Activated naive CD4-positive, alpha-beta T cell treated with anti-CD3 and anti-CD28 coated beads, Interleukin-2, amount 50 U/mL, for 72 hours (primary cell): ENCODE measurements around the gene KLHL29. TPM values are rescaled to one million over a fixed set of nuclear protein-coding genes. Genes with fewer than 3 reads are reported as not detected.

Experiments used
- ATAC-seq, 2 donors: fragments of 150-1000 bp; cut with Tn5 transposase; 2 replicates each; pipeline ENCODE4 v1.10.0; 2021; ENCODE audit warnings: mild to moderate bottlenecking in 2 of 2, moderate library complexity in 2 of 2
- DNase-seq, 2 donors: peaks; one replicate each; pipeline ENCODE4 v3.0.0; 2021 to 2022; ENCODE audit warnings: low spot score in 2 of 2
- H3K27ac Mint-ChIP-seq, 2 donors: one replicate each; pipeline ENCODE4 v1.8.0; 2022; ENCODE audit warnings: mild to moderate bottlenecking in 2 of 2, mixed read lengths in 2 of 2
- H3K36me3 Mint-ChIP-seq, 2 donors: one replicate each; pipeline ENCODE4 v1.8.0; 2022; ENCODE audit warnings: mixed read lengths in 2 of 2
- H3K9me3 Mint-ChIP-seq, 2 donors: one replicate each; pipeline ENCODE4 v1.8.0; 2022; ENCODE audit warnings: mixed read lengths in 2 of 2
- total RNA-seq, 2 donors: library from RNA; stranded (reverse); gene quantifications; one replicate each; pipeline ENCODE4 v1.2.3, GENCODE V29; 2022

Gene KLHL29
- total RNA-seq, 2 donors from 2014 or later, result 1.2 to 4.7 TPM

DNA sequence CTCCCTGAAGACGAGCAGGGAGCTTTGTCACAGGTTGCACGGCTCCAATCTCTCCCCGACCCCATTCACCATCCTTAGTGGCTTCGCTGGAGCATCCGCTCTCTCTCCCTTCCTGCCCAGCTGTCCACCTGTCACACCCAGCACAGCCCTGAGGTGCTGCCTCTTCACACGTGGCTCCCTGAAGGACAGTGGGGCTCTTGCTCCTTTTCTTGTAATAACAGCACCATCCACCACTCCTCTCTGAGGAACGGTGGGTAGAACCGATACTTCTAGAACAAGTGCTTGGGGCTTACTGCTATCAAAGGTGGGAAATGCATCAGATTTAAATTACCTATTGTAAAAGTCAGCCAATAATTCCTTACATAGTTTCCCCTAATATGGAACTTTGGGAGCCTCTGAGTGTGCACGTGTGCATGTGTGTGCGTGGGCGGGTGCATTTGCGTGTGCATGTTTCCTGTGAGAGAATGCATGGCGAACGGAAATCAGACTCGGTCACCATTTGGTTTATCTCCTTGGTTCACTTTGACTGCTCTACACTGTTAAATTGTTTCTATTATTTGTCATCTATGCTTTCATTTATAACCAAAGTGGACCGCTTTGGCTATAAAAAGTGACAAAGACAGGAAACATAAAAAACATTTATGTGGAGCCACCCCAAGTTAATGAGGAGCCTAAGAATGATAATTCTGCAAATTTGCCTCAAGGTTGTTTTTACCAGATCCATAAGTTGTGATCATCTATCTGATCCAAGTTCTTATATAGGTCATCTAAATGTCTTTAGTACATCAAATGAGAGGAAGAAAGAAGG is 39.1 kb downstream of the KLHL29 start:
- H3K36me3 Mint-ChIP-seq, result no peaks in the 10 kb centered on the region
- H3K27ac Mint-ChIP-seq, result peak overlapping the region in 1 of 2 donors; percentile 62
- DNase-seq, result no peak
- ATAC-seq, result no peak
- H3K9me3 Mint-ChIP-seq, result no peaks in the 10 kb centered on the region

DNA sequence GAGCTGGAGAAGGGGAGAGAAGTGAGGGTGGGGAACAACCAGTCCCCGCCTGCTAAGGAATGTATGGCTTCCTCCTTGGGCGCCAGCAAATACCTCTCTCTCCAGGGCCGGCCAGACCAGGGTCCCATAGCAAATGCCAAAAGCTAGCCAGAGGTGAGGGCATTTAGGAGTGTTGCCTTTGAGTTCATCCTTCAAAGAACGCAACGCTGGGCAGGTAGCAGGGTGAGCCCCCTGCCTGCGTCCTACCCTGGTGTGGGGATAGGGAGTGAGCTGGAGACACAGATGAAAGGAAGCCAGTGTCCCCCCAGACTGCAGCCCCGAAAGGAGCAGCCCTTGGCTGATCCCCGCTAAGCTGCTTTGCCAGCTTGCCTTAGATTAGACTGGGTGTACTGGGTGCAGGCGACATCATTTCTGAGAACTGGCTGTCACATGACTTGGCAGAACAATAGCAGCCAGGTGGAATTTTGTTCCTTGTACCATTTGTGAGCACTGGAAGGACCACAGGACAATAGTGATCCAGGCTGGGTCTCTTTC is 40.4 kb downstream of the KLHL29 start:
- no peak for DNase-seq
- no peak for ATAC-seq
- Mint-ChIP-seq H3K27ac (no peak overlapping the region), H3K36me3 (no peaks in the 10 kb centered on the region), H3K9me3 (no peaks in the 10 kb centered on the region)

DNA sequence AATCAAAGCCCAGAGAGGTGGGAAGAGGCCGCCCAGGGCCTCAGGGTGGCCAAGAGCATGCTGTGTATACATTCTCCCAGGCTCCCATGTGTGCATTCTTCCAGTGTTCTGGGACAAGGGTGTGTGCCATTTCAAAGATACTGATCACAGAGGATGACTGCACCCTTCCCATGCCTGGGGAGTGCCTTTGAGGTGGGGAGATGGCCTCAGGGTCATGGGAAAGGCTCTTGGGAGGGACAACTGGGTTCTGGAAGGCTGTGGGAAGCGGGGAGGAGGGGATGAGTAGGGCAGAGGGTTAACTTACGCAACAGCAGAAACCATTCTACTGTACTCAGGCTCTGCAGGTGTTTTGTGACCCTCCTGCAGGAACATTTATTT is 40.9 kb downstream of the KLHL29 start:
- no peak overlapping the region for H3K27ac Mint-ChIP-seq
- no peaks in the 10 kb centered on the region for H3K36me3 Mint-ChIP-seq
- ATAC-seq (no peak), DNase-seq (no peak)
- H3K9me3 Mint-ChIP-seq, result no peaks in the 10 kb centered on the region

DNA sequence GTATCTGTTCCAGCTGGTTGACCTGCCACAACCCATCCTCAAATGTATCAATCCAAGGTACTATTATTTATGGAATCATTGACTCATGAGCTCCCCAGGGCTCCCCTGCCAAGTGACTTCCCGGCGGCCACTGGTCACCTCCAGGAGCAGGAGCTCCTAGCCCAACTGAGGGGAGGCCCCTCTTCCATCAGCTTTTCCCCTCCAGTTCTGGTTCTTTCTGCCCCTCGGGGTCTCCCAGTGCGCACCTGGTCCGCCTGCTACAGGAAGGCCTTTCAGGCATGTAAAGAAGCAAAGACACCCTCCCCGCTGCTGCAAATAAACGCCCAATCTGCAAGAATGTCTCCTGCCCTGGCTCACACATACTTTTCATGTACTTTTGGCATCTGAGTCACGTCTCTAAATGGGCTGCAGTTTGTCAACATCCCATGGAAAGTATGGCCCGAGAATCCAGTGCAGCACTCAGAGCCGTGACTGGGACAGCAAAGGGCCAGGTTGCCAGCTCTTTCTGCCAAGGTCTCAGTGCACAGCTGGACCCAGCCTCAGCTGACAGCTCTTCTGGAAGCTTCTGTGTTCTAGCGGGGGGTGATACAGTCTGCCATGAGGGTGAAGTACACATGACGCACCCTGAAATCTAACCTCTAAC is 41.4 kb downstream of the KLHL29 start:
- H3K27ac Mint-ChIP-seq, result no peak overlapping the region
- DNase-seq (no peak), ATAC-seq (no peak)
- H3K36me3 Mint-ChIP-seq, result no peaks in the 10 kb centered on the region
- no peaks in the 10 kb centered on the region for H3K9me3 Mint-ChIP-seq

DNA sequence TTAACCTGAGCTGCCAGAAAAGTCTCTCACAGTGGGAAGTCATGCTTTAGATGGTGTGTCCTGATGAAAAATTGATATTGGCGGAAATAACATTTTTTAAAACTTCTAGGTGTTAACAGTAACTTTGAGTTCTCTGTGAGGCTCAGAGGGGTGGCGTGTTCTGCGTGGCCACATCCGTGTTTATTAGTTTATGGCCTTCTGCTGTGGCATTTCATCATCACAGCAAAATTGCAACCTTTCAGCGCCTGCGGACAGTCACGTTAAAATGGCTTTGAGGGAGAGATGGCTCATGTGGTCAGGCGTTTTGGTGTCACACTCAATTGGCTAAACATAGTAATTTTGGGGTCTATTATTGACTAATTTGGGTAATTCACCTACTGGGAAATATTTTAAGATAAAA is 42.4 kb downstream of the KLHL29 start:
- H3K9me3 Mint-ChIP-seq, result no peaks in the 10 kb centered on the region
- no peak for ATAC-seq
- H3K27ac Mint-ChIP-seq, result no peak overlapping the region
- no peak for DNase-seq
- H3K36me3 Mint-ChIP-seq, result no peaks in the 10 kb centered on the region

DNA sequence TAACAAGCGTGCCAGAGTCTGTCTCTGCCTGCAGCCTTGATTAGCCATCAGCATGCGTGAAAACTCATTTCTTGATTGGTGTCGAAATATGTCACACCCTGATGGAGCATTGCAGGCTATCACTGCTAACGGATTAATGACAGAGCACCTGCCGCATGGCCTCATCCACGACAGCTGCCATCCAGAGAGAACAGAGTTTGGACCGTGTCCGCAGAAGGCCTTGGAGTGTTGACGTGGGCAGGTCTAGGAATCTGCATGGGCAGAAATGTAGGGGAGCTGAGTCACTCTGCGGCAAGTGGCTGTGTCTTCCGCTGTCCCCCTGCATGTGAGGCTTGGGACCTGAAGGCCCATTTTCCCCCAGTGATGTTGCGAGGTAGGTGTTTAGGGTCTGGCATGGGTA is 43.0 kb downstream of the KLHL29 start:
- no peak for ATAC-seq
- no peak for DNase-seq
- H3K27ac Mint-ChIP-seq, result no peak overlapping the region
- no peaks in the 10 kb centered on the region for H3K36me3 Mint-ChIP-seq
- H3K9me3 Mint-ChIP-seq, result no peaks in the 10 kb centered on the region

DNA sequence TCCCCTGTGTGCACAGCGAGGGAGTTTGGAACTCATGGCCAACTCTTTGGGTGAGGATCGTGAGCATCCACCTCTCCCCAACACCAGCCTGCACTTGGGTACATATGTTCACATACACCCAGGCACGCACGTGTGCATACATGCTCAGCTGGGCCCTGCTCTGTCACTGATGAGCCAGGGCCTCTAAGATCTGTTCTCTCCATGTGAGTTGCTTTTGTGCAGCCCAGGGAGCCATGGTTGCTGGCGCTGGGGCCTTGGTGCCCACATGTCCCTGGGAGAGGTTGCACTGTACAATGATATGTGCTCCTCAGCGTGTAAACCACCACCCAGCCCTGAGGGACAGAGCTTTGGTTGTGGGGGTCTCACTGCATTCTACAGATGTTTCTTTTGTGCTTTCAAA is 44.1 kb downstream of the KLHL29 start:
- ATAC-seq (no peak), DNase-seq (no peak)
- H3K36me3 Mint-ChIP-seq, result no peaks in the 10 kb centered on the region
- H3K27ac Mint-ChIP-seq, result no peak overlapping the region
- H3K9me3 Mint-ChIP-seq, result no peaks in the 10 kb centered on the region

DNA sequence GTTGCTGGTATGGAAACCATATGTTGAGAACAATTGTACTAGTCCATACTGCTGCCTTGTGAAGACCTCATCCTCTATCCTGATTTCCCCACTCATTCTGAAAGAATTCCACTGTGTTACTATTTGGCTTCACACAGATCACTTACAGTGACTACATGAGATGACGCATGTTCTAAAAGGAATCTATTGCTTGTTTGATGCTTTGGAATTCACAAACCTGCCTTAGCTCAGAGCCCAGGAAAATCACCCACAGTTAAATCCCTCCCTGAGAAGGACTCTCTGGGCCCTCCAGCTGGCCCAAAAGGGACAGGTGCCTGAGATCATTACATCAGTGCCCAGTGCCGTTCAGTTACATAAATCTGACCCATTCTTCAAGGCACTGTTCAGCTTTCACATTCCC is 45.3 kb downstream of the KLHL29 start:
- ATAC-seq (no peak), DNase-seq (no peak)
- H3K36me3 Mint-ChIP-seq, result no peaks in the 10 kb centered on the region
- H3K27ac Mint-ChIP-seq, result no peak overlapping the region
- H3K9me3 Mint-ChIP-seq, result no peaks in the 10 kb centered on the region

DNA sequence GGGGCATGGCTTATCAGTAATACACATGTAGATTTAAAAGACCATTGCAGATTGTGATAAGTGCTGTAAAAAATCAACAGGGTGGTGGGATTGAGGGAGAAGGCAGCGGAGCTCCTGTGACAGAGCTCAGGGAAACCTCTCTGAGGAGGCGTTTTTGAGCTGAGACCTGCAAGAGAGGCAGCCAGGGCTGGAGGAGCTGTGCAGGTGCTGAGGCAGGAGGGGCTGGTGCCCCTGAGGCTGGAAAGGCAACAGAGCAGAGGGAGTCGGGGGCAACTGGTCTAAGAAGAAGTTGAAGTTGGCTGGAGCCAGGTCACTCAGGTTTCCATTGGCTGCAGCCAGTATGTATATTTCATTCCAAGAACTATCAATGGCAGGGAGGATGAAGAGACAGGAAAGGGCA is 47.6 kb downstream of the KLHL29 start:
- no peak for ATAC-seq
- peak overlapping the region in 1 of 2 donors; percentile 73 for H3K27ac Mint-ChIP-seq
- peak in 1 of 2 donors; percentile 14 for DNase-seq
- no peaks in the 10 kb centered on the region for H3K36me3 Mint-ChIP-seq
- H3K9me3 Mint-ChIP-seq, result no peaks in the 10 kb centered on the region

DNA sequence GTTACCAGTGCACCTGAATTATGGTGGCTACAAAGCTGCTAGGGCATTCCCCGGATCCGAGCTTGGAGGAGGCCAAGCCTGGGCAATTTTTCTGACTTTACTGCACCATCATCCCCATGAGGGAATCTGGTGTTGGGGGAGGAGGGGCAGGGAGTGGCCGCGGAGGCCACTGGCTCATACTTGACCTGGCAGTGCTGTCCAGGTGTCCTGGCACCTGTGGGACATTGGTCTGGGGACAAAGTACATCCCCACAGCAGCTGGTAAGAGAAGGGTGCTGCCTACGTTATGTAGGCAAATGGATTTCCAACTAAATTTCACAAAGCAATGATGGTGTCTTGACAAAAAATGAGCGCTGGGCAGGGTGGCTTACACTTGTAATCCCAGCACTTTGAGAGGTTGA is 48.3 kb downstream of the KLHL29 start:
- Mint-ChIP-seq H3K9me3 (no peaks in the 10 kb centered on the region), H3K27ac (no peak overlapping the region), H3K36me3 (no peaks in the 10 kb centered on the region)
- ATAC-seq (no peak), DNase-seq (peak in 1 of 2 donors; percentile 20)

DNA sequence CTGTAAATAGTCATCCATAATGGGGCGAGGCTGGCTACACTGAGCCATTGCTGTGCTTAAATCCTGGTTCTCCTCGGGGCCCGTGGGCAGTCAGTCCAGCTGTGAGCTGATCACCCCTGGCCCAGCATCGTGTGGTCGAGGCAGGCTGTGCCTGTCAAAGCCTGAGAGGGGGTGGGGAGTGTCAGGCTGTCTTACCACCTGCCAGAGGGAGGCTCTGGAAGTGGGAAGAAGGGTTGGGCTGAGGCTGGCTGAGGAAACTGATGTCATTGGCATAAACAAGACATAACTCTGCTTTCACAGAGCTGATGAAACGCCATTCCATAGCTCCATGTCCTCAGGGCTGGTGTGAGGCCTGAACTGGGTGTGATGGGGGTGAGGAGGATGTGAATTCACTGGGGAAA is 49.7 kb downstream of the KLHL29 start:
- Mint-ChIP-seq H3K9me3 (no peaks in the 10 kb centered on the region), H3K36me3 (no peaks in the 10 kb centered on the region), H3K27ac (no peak overlapping the region)
- no peak for ATAC-seq
- DNase-seq, result peak in 1 of 2 donors; percentile 50

DNA sequence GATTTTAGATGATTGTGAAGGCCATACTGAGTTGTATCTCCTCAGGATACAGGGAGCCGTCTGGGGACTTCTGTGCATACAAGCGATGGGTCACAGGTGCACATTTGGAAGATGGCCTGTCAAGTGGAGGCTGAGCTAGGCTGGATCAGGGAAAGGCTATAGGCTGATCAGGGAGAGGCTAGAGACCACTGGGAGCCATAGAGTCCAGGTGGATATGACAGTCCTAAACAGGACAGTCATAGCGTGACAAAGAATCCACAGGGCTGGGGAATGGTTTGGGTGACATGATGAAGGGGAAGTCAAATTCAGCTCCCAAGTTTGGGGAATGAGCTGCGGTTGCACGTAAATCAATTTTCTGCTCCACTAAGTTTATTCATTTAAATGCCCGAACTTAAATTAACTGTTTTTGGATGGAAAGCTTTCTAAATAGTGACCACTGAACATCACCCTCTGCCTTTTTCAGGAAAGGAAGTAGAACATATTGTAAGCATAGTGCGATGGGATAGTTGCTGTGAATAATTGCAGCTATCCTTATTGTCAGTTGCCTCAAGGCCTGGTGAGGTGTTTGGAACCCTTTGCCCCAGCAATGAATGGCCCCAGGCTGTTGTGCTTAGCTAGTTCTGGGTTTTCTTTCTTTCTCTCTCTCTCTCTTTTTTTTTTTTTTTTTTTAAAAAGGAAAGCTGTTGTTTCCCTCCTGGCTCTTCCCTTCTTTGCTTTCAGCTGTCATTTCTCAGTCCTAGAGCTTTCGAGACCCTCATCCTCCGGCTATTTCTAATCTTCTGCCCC is 50.5 kb downstream of the KLHL29 start:
- no peaks in the 10 kb centered on the region for H3K9me3 Mint-ChIP-seq
- DNase-seq (peak in 1 of 2 donors; percentile 9), ATAC-seq (no peak)
- H3K27ac Mint-ChIP-seq, result no peak overlapping the region
- no peaks in the 10 kb centered on the region for H3K36me3 Mint-ChIP-seq

DNA sequence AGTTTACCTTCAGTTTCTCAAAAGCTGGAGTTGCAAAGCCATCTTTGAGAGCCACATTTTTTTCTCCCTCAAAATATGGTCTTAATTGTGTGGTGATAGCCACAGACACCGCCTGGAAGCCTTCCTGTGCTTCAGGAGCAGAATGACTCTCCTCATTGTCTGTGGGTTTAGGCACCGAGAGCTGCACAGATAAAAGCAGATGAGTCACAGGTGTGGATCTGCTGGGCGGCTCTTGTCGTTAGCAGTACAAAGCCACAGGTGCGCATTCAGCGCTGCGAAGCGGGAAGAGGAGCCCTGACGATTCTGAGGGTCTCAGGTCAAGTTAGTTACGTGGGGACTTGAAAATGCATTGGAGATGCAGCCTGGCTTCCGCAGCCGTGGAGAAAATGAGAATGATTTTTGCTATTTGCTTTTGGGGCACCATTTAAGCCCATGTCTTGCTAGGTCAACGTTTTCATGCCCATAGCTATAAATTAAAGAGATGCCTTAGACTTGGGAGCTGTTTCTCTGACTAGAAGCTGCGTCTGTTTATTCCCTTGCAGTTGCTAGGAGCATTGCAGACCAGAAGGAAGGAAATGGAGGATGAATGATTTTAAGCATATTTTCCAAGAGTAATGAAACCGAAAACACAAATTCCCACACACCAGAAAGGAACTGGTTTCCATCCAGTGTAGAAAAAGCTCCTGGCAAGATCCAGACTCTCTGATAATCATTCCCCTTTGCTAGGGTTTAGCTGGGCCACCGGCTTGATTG is 51.5 kb downstream of the KLHL29 start:
- no peaks in the 10 kb centered on the region for H3K9me3 Mint-ChIP-seq
- ATAC-seq (peak; percentile 100), DNase-seq (peak; percentile 58 to 59)
- no peak overlapping the region for H3K27ac Mint-ChIP-seq
- no peaks in the 10 kb centered on the region for H3K36me3 Mint-ChIP-seq

DNA sequence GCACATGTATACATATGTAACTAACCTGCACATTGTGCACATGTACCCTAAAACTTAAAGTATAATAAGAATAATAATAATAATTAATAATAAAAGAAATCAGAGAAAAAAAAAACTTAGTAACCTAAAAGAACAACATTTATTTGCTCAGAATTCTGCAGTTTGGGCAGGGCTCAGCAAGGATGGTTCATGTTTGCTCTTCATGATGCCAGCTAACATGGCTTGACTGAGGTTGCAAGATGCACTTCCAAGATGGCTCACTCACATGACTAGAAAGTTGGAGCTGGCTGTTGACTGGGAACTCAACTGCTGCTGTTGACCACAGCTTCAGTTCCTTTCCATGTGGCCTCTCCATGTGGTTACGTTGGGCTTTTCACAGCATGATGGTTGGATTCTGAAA is 56.4 kb downstream of the KLHL29 start:
- no peaks in the 10 kb centered on the region for H3K36me3 Mint-ChIP-seq
- no peaks in the 10 kb centered on the region for H3K9me3 Mint-ChIP-seq
- no peak for DNase-seq
- H3K27ac Mint-ChIP-seq, result no peak overlapping the region
- no peak for ATAC-seq

DNA sequence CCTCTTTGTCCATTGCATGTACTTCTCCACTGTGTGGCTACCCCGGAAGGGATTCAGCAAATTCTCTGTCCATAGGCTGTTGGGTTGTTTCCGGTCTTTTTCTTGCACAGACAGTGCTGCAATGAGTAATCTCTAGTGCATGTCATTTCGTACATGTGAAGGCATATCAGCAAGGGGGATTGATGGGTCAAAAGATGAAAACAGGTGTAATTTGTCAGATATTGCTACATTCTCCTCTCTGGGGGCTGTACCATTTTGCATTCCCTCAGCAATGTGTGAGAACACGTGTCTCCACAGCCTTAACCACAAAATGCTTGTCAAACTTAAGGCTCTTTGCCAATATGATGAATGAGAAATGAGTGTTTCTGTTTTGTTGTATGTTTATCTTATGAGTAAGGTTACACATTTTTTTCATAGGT is 60.5 kb downstream of the KLHL29 start:
- Mint-ChIP-seq H3K27ac (no peak overlapping the region), H3K9me3 (no peaks in the 10 kb centered on the region), H3K36me3 (no peaks in the 10 kb centered on the region)
- DNase-seq (no peak), ATAC-seq (peak; percentile 18 to 64)

DNA sequence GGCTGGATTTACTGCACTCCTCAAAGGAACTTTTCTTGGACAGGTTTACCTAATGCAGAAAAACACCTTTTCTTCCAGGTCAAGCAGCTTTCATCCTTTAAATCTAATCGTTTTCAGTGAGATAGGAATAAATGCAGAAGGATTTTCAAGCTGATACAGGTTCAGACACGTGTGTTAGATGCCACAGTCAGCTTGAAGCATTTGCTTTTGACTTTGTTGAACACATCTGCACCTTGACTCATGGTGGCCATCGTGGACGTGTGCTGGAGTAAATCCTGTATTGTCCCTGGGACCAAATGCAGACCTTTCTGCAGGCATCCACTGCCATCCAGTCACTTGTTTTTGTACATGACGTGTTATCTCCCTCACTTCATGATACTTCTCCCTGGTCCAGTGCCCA is 61.9 kb downstream of the KLHL29 start:
- DNase-seq, result no peak
- H3K27ac Mint-ChIP-seq, result no peak overlapping the region
- H3K36me3 Mint-ChIP-seq, result no peaks in the 10 kb centered on the region
- no peaks in the 10 kb centered on the region for H3K9me3 Mint-ChIP-seq
- ATAC-seq, result no peak

DNA sequence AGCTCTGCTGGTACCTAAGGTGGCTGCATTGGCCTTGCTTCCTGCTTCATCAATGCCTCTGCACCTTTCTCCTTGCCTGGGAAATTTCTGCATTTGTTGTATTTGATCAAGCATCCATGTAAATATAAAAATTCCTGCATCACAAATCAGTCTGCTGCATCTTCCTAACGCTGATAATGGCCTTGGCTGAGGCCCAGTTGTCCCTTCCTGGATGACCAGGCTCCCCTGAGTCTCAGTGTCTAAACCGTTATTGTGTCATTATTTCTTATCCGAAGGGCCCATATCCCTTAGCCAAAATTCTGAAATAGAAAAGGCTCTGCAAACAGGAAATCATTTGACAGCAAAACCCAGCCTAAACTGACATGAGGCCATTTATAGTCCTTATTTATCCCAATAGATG is 62.4 kb downstream of the KLHL29 start:
- ATAC-seq, result no peak
- no peak for DNase-seq
- no peak overlapping the region for H3K27ac Mint-ChIP-seq
- H3K36me3 Mint-ChIP-seq, result no peaks in the 10 kb centered on the region
- no peaks in the 10 kb centered on the region for H3K9me3 Mint-ChIP-seq
